Cardiac fibroblast (primary cell): ENCODE measurements around the gene BCL3.
A peak's percentile ranks its signal among the peaks of the same experiment; 100 is the strongest.

Experiments
- DNase-seq, 2 donors: peaks; one replicate each; pipeline versions ENCODE4 v3.0.0 to v3.0.0-alpha.2; 2010; ENCODE audit warnings: low read depth in 2 of 2
- H3K4me3 ChIP-seq, 2 donors: replicated peaks in 1 of 2; 1 replicate in 1 of 2; 2 replicates in 1 of 2; pipeline ENCODE4 v1.5.1; 2011; ENCODE audit warnings: low read depth in 2 of 2, low read length in 2 of 2, mild to moderate bottlenecking in 2 of 2, moderate library complexity in 1 of 2
- CTCF ChIP-seq: IDR thresholded peaks from one replicate; pipeline ENCODE4 v1.5.1; 2011; ENCODE audit warnings: low read depth, mild to moderate bottlenecking, low read length, inconsistent platforms

Gene BCL3

GRCh38 chr19:44799627-44800346 is 51.3 kb downstream of the BCL3 start:
- no peak overlapping the region for H3K4me3 ChIP-seq
- TF ChIP-seq CTCF: no peak
- DNase-seq: no peak

GRCh38 chr19:44800461-44800860 is 52.0 kb downstream of the BCL3 start:
- H3K4me3 ChIP-seq: no peak overlapping the region
- peak; percentile 99 for TF ChIP-seq CTCF
- DNase-seq: peak; percentile 75 to 81

GRCh38 chr19:44803442-44804428 is 55.2 kb downstream of the BCL3 start:
- DNase-seq: no peak
- no peak overlapping the region for H3K4me3 ChIP-seq
- no peak for TF ChIP-seq CTCF

- no peak for TF ChIP-seq CTCF
- DNase-seq: no peak
Measured at GRCh38 chr19:44806291-44806690, 57.8 kb downstream of the BCL3 start.

GRCh38 chr19:44807162-44807561 is 58.7 kb downstream of the BCL3 start:
- DNase-seq: no peak
- no peak overlapping the region for H3K4me3 ChIP-seq
- TF ChIP-seq CTCF: no peak

More at GRCh38 chr19:44806291-44806690, 57.8 kb downstream of the BCL3 start:
- no peak overlapping the region for H3K4me3 ChIP-seq

GRCh38 chr19:44807652-44808462 is 59.3 kb downstream of the BCL3 start:
- DNase-seq: peak; percentile 35 to 48
- peak; percentile 57 for TF ChIP-seq CTCF
- H3K4me3 ChIP-seq: no peak overlapping the region
